ENCODE data around the gene PLEKHA8. TPM values are rescaled to one million over a fixed set of nuclear protein-coding genes. Genes with fewer than 3 reads are reported as not detected.

The PLEKHA8 gene
- total RNA-seq, 1 donor from 2014 or later = 60.1 TPM

GRCh38 chr7:30040938-30041337 lies 12.7 kb downstream of the PLEKHA8 start:
- Mint-ChIP-seq H3K36me3 (ENCODE audit: low read depth) (peaks cover 14% of the 10 kb centered on the region), H3K27me3 (ENCODE audit: low read depth) (no peaks in the 10 kb centered on the region), H3K9me3 (peaks cover 4% of the 10 kb centered on the region), H3K27ac (ENCODE audit: unreplicated experiment) (no peak overlapping the region), H3K4me1 (peaks cover 18% of the 10 kb centered on the region), H3K4me3 (no peak overlapping the region)
- TF ChIP-seq CTCF (conservative IDR thresholded peaks at IDR 0.05) = no peak
- no peak for DNase-seq (ENCODE audit: low read depth, low spot score)

GRCh38 chr7:30041526-30042269 lies 13.5 kb downstream of the PLEKHA8 start:
- peaks cover 4% of the 10 kb centered on the region for H3K9me3 Mint-ChIP-seq
- peaks cover 18% of the 10 kb centered on the region for H3K4me1 Mint-ChIP-seq
- TF ChIP-seq CTCF (conservative IDR thresholded peaks at IDR 0.05) = no peak
- H3K27ac Mint-ChIP-seq (ENCODE audit: unreplicated experiment) = peak overlapping the region; percentile 54
- peaks cover 15% of the 10 kb centered on the region for H3K36me3 Mint-ChIP-seq (ENCODE audit: low read depth)
- no peaks in the 10 kb centered on the region for H3K27me3 Mint-ChIP-seq (ENCODE audit: low read depth)
- no peak for DNase-seq (ENCODE audit: low read depth, low spot score)
- no peak overlapping the region for H3K4me3 Mint-ChIP-seq

GRCh38 chr7:30046127-30046770 lies 18.0 kb downstream of the PLEKHA8 start:
- no peak overlapping the region for H3K4me3 Mint-ChIP-seq
- peaks cover 4% of the 10 kb centered on the region for H3K9me3 Mint-ChIP-seq
- peaks cover 6% of the 10 kb centered on the region for H3K4me1 Mint-ChIP-seq
- no peak for TF ChIP-seq CTCF (conservative IDR thresholded peaks at IDR 0.05)
- peaks cover 22% of the 10 kb centered on the region for H3K36me3 Mint-ChIP-seq (ENCODE audit: low read depth)
- no peak overlapping the region for H3K27ac Mint-ChIP-seq (ENCODE audit: unreplicated experiment)
- DNase-seq (ENCODE audit: low read depth, low spot score) = no peak
- H3K27me3 Mint-ChIP-seq (ENCODE audit: low read depth) = no peaks in the 10 kb centered on the region

GRCh38 chr7:30047124-30047523 lies 18.9 kb downstream of the PLEKHA8 start:
- Mint-ChIP-seq H3K36me3 (ENCODE audit: low read depth) (peaks cover 18% of the 10 kb centered on the region), H3K4me1 (peaks cover 3% of the 10 kb centered on the region), H3K27ac (ENCODE audit: unreplicated experiment) (no peak overlapping the region), H3K27me3 (ENCODE audit: low read depth) (no peaks in the 10 kb centered on the region), H3K4me3 (no peak overlapping the region), H3K9me3 (peaks cover 2% of the 10 kb centered on the region)
- no peak for TF ChIP-seq CTCF (conservative IDR thresholded peaks at IDR 0.05)
- no peak for DNase-seq (ENCODE audit: low read depth, low spot score)

- peaks cover 16% of the 10 kb centered on the region for H3K36me3 Mint-ChIP-seq (ENCODE audit: low read depth)
- no peaks in the 10 kb centered on the region for H3K9me3 Mint-ChIP-seq
- no peak overlapping the region for H3K27ac Mint-ChIP-seq (ENCODE audit: unreplicated experiment)
- TF ChIP-seq CTCF (conservative IDR thresholded peaks at IDR 0.05) = no peak
- no peaks in the 10 kb centered on the region for H3K4me1 Mint-ChIP-seq
- H3K4me3 Mint-ChIP-seq = no peak overlapping the region
- no peak for DNase-seq (ENCODE audit: low read depth, low spot score)
- no peaks in the 10 kb centered on the region for H3K27me3 Mint-ChIP-seq (ENCODE audit: low read depth)
These were observed 20.4 kb downstream of the PLEKHA8 start for GRCh38 chr7:30048582-30048981.
